Keratinocyte (primary cell): ENCODE data around the gene NR1H3. TPM values are rescaled to one million over a fixed set of nuclear protein-coding genes. Genes with fewer than 3 reads are reported as not detected.

Source experiments
- DNase-seq: peaks from one replicate; pipeline ENCODE4 v3.0.0-alpha.2; 2011; ENCODE audit warnings: low read depth, missing footprints, low spot score
- FAIRE-seq: peaks from 2 replicates; lab custom pipeline; 2011; peaks lifted over from hg19 to GRCh38; lab: Jason Lieb, UNC
- H2AFZ ChIP-seq: 2 replicates; pipeline ENCODE4 v1.6.0; 2012; ENCODE audit warnings: low read length, control low read depth, inconsistent platforms; ENCODE audit not compliant: control insufficient read depth
- H3K27ac ChIP-seq: 2 replicates; pipeline ENCODE4 v1.5.1; 2011; ENCODE audit warnings: low read length; ENCODE audit not compliant: control insufficient read depth, insufficient read depth
- H3K27me3 ChIP-seq: 3 replicates; pipeline ENCODE4 v1.6.0; 2011; ENCODE audit warnings: low read length; ENCODE audit not compliant: control insufficient read depth, insufficient read depth; ENCODE audit errors: extremely low read depth
- H3K36me3 ChIP-seq, 2 experiments: 2 replicates in 1 of 2; 3 replicates in 1 of 2; pipeline ENCODE4 v1.5.1; 2011; ENCODE audit warnings: low read length in 2 of 2, mild to moderate bottlenecking in 1 of 2; ENCODE audit not compliant: control insufficient read depth in 2 of 2, insufficient read depth in 2 of 2; ENCODE audit errors: extremely low read depth in 1 of 2
- H3K4me1 ChIP-seq: 3 replicates; pipeline ENCODE4 v1.5.1; 2011; ENCODE audit warnings: low read length; ENCODE audit not compliant: control insufficient read depth, insufficient read depth; ENCODE audit errors: extremely low read depth
- H3K4me2 ChIP-seq: 3 replicates; pipeline ENCODE4 v1.6.0; 2011; ENCODE audit warnings: low read depth, low read length; ENCODE audit not compliant: control insufficient read depth, insufficient read depth; ENCODE audit errors: extremely low read depth
- H3K4me3 ChIP-seq, 3 experiments: fragments of 200-600 bp in 1 of 3; sonication (generic) in 1 of 3; 2 replicates in 2 of 3; 3 replicates in 1 of 3; pipeline ENCODE4 v1.5.1; 2011 to 2016; ENCODE audit warnings: low read length in 3 of 3, mild to moderate bottlenecking in 3 of 3, control low read depth in 2 of 3, inconsistent platforms in 1 of 3, low read depth in 1 of 3, mixed read lengths in 1 of 3, mixed run types in 1 of 3, moderate library complexity in 1 of 3; ENCODE audit not compliant: control insufficient read depth in 2 of 3, insufficient read depth in 2 of 3; ENCODE audit errors: extremely low read depth in 1 of 3
- H3K79me2 ChIP-seq: 2 replicates; pipeline ENCODE4 v1.6.0; 2012; ENCODE audit warnings: low read length; ENCODE audit not compliant: control insufficient read depth, insufficient read depth
- H3K9ac ChIP-seq: 3 replicates; pipeline ENCODE4 v1.6.0; 2011; ENCODE audit warnings: low read length; ENCODE audit not compliant: control insufficient read depth, insufficient read depth; ENCODE audit errors: extremely low read depth
- H3K9me1 ChIP-seq: 3 replicates; pipeline ENCODE4 v1.6.0; 2011; ENCODE audit warnings: low read length; ENCODE audit not compliant: control insufficient read depth, insufficient read depth; ENCODE audit errors: extremely low read depth
- H3K9me3 ChIP-seq: 2 replicates; pipeline ENCODE4 v1.5.1; 2012; ENCODE audit warnings: low read depth, low read length; ENCODE audit not compliant: control insufficient read depth
- H4K20me1 ChIP-seq: 3 replicates; pipeline ENCODE4 v1.6.0; 2011; ENCODE audit warnings: low read length; ENCODE audit not compliant: control insufficient read depth, insufficient read depth; ENCODE audit errors: extremely low read depth
- EZH2 ChIP-seq: IDR thresholded peaks from one replicate; pipeline ENCODE4 v1.6.1; 2012; ENCODE audit warnings: inconsistent platforms, mild to moderate bottlenecking, low read length, moderate library complexity
- dilution Hi-C: fragments of 300-500 bp; cut with MboI; formaldehyde crosslinking; loops from one replicate; pipeline ENCODE4 v1.7.0; 2020; ENCODE audit warnings: low sequenced_read_pairs; ENCODE audit not compliant: extremely low pct_ligation_motif_present
- polyA plus RNA-seq, 5 experiments: library from polyadenylated mRNA; depleted of rRNA in 3 of 5; stranded (reverse) in 3 of 5; stranded (forward) in 1 of 5; unstranded in 1 of 5; fragments of >200 nt; gene quantifications; 1 replicate in 1 of 5; 2 replicates in 3 of 5; 3 replicates in 1 of 5; pipeline versions ENCODE4 v1.2.1 to v1.2.3, GENCODE V29; 2011 to 2012; ENCODE audit warnings: missing spikeins in 2 of 5, low read depth in 1 of 5, low replicate concordance in 1 of 5
- TF ChIP-seq, protein P1 (sequence below), 3 experiments: IDR thresholded peaks in 1 of 3; conservative IDR thresholded peaks in 1 of 3; optimal IDR thresholded peaks in 1 of 3; 2 replicates in 2 of 3; 3 replicates in 1 of 3; pipeline versions ENCODE3 to v1.5.1; 2011; ENCODE audit warnings: low read length in 3 of 3, mild to moderate bottlenecking in 3 of 3, moderate library complexity in 2 of 3, control low read depth in 1 of 3, inconsistent platforms in 1 of 3; ENCODE audit not compliant: insufficient read depth in 2 of 3; ENCODE audit errors: extremely low read depth in 1 of 3

NR1H3 gene
- polyA plus RNA-seq, 1 donor (not counting 4 experiments of a cell fraction or from before 2014, with no cell fraction given): 9.1 TPM

DNA sequence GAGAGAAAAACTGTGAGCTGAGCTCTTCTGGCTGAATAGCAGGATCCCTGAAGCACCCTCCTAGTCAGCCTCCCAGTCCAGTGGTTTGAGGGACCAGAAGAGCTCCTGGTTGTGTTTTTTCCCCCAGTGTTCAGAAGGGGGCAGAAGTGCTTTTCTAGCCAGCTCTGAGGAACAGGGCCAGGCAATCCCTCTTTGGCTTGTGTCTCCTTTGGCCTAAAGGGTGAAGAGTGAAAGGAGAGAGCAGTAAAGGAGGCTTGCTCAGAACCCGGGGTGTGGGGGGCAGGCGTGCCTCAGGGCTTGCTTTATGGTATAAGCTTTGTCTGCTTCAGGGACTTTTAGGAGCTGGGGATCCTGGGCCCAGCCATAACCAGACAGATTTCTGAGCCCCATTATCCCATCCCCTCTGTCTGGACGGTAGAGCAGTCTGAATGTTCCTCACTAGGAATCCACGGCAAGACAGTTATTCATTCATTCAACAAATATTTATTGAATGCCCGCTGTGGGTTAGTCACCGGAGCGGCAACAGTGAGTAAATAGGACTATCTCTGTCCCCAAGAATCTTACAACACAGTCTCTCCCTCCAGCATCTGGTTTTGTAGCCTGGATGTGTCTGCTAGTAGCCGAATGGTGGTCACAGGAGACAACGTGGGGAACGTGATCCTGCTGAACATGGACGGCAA, 23.7 kb upstream of the NR1H3 start:
- H3K4me1 ChIP-seq: peaks cover 7% of the 10 kb centered on the region
- FAIRE-seq: no peak
- H3K4me2 ChIP-seq: no peak overlapping the region
- dilution Hi-C loops: no loop called here
- no peaks in the 10 kb centered on the region for H3K9me1 ChIP-seq
- H3K36me3 ChIP-seq: peaks cover 16 to 32% of the 10 kb centered on the region in 2 experiments
- TF ChIP-seq, protein P1, sequence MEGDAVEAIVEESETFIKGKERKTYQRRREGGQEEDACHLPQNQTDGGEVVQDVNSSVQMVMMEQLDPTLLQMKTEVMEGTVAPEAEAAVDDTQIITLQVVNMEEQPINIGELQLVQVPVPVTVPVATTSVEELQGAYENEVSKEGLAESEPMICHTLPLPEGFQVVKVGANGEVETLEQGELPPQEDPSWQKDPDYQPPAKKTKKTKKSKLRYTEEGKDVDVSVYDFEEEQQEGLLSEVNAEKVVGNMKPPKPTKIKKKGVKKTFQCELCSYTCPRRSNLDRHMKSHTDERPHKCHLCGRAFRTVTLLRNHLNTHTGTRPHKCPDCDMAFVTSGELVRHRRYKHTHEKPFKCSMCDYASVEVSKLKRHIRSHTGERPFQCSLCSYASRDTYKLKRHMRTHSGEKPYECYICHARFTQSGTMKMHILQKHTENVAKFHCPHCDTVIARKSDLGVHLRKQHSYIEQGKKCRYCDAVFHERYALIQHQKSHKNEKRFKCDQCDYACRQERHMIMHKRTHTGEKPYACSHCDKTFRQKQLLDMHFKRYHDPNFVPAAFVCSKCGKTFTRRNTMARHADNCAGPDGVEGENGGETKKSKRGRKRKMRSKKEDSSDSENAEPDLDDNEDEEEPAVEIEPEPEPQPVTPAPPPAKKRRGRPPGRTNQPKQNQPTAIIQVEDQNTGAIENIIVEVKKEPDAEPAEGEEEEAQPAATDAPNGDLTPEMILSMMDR (optimal IDR thresholded peaks at IDR 0.05 in 1 of 3, IDR thresholded peaks at IDR 0.05 in 1 of 3, conservative IDR thresholded peaks at IDR 0.05 in 1 of 3; ENCODE audit: extremely low read depth in 1 of 3, insufficient read depth in 2 of 3, low read length in 3 of 3): peak in 2 of 3 experiments; percentile 20 to 39
- no peak for TF ChIP-seq EZH2
- H3K9me3 ChIP-seq: no peaks in the 10 kb centered on the region
- H3K4me3 ChIP-seq: no peak overlapping the region
- no peak overlapping the region for H2AFZ ChIP-seq
- no peaks in the 10 kb centered on the region for H4K20me1 ChIP-seq
- no peak for DNase-seq
- H3K9ac ChIP-seq: no peak overlapping the region
- H3K27me3 ChIP-seq: no peaks in the 10 kb centered on the region
- no peaks in the 10 kb centered on the region for H3K79me2 ChIP-seq
- H3K27ac ChIP-seq: no peak overlapping the region

DNA sequence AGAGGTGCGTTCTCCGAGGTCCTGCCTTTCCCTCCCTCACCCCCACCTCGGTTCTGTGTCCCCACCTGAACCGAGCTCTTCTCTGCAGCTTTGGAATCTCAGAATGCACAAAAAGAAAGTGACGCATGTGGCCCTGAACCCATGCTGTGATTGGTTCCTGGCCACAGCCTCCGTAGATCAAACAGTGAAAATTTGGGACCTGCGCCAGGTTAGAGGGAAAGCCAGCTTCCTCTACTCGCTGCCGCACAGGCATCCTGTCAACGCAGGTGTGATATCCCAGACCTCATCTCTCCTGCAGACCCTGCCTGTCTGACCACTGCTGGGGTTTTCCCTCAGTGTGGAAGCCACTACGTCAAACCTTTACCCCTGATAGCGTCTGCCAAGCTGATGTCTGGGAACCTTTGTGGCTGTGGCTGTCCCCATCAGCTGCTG, 23.1 kb upstream of the NR1H3 start:
- peaks cover 17 to 33% of the 10 kb centered on the region in 2 experiments for H3K36me3 ChIP-seq
- H3K9ac ChIP-seq: no peak overlapping the region
- no peaks in the 10 kb centered on the region for H3K9me3 ChIP-seq
- DNase-seq: no peak
- no peak for TF ChIP-seq EZH2
- TF ChIP-seq, protein P1 (optimal IDR thresholded peaks at IDR 0.05 in 1 of 3, IDR thresholded peaks at IDR 0.05 in 1 of 3, conservative IDR thresholded peaks at IDR 0.05 in 1 of 3; ENCODE audit: extremely low read depth in 1 of 3, insufficient read depth in 2 of 3, low read length in 3 of 3): no peak
- H3K27me3 ChIP-seq: no peaks in the 10 kb centered on the region
- no peaks in the 10 kb centered on the region for H3K9me1 ChIP-seq
- no peaks in the 10 kb centered on the region for H4K20me1 ChIP-seq
- no peak overlapping the region for H3K4me2 ChIP-seq
- peaks cover 7% of the 10 kb centered on the region for H3K4me1 ChIP-seq
- no peak overlapping the region for H3K4me3 ChIP-seq
- H3K27ac ChIP-seq: no peak overlapping the region
- dilution Hi-C loops: no loop called here
- no peak overlapping the region for H2AFZ ChIP-seq
- no peak for FAIRE-seq
- no peaks in the 10 kb centered on the region for H3K79me2 ChIP-seq
